ENCODE measurements around the gene UBFD1. TPM values are rescaled to one million over a fixed set of nuclear protein-coding genes. Genes with fewer than 3 reads are reported as not detected.
"Not testable (repeated sequence)": the region's sequence is repeated elsewhere in the genome, so short reads cannot be mapped to it uniquely, and the experiment has no call there.

The UBFD1 gene
- total RNA-seq, 1 donor from 2014 or later: 42.7 TPM

- intact Hi-C loops (cut with micrococcal nuclease): no loop called here
Measured at GRCh38 chr16:23564575-23565363, 7.2 kb downstream of the UBFD1 start.

- intact Hi-C loops (cut with micrococcal nuclease): no loop called here
Measured at GRCh38 chr16:23566724-23567123, 9.2 kb downstream of the UBFD1 start.

GRCh38 chr16:23567602-23568001 is 10.1 kb downstream of the UBFD1 start:
- intact Hi-C loops (cut with micrococcal nuclease): no loop called here

- intact Hi-C loops (cut with micrococcal nuclease): no loop called here
Measured at GRCh38 chr16:23570992-23571632, 13.6 kb downstream of the UBFD1 start.

- intact Hi-C loops (cut with micrococcal nuclease): no loop called here
Measured at GRCh38 chr16:23571895-23572294, 14.4 kb downstream of the UBFD1 start.

GRCh38 chr16:23572394-23572793 is 14.9 kb downstream of the UBFD1 start:
- intact Hi-C loops (cut with micrococcal nuclease): no loop called here

- intact Hi-C loops (cut with micrococcal nuclease): no loop called here
Measured at GRCh38 chr16:23573817-23574216, 16.3 kb downstream of the UBFD1 start.

GRCh38 chr16:23575834-23576233 is 18.3 kb downstream of the UBFD1 start:
- intact Hi-C loops (cut with micrococcal nuclease): no loop called here

GRCh38 chr16:23577493-23577892 is 20.0 kb downstream of the UBFD1 start:
- intact Hi-C loops (cut with micrococcal nuclease): no loop called here

GRCh38 chr16:23578101-23578830 is 20.7 kb downstream of the UBFD1 start:
- intact Hi-C loops (cut with micrococcal nuclease): no loop called here

- intact Hi-C loops (cut with micrococcal nuclease): no loop called here
Measured at GRCh38 chr16:23579371-23579770, 21.8 kb downstream of the UBFD1 start.

- intact Hi-C loops (cut with micrococcal nuclease): no loop called here
Measured at GRCh38 chr16:23580391-23580790, 22.9 kb downstream of the UBFD1 start.

GRCh38 chr16:23581764-23582163 is 24.2 kb downstream of the UBFD1 start:
- intact Hi-C loops (cut with micrococcal nuclease): no loop called here

GRCh38 chr16:23583271-23583670 is 25.7 kb downstream of the UBFD1 start:
- intact Hi-C loops (cut with micrococcal nuclease): not testable (repeated sequence)

- intact Hi-C loops (cut with micrococcal nuclease): no loop called here
Measured at GRCh38 chr16:23584186-23585076, 26.9 kb downstream of the UBFD1 start.

- intact Hi-C loops (cut with micrococcal nuclease): no loop called here
Measured at GRCh38 chr16:23587726-23588125, 30.2 kb downstream of the UBFD1 start.

GRCh38 chr16:23590181-23590580 is 32.7 kb downstream of the UBFD1 start:
- intact Hi-C loops (cut with micrococcal nuclease): no loop called here

GRCh38 chr16:23594186-23594585 is 36.7 kb downstream of the UBFD1 start:
- intact Hi-C loops (cut with micrococcal nuclease): no loop called here

- intact Hi-C loops (cut with micrococcal nuclease): loop anchor here (5.0 kb wide), 4 partner anchors 82 to 947 kb away; partner anchors contain the start of genes COG7 and PLK1
Measured at GRCh38 chr16:23595246-23595950, 37.9 kb downstream of the UBFD1 start.

- intact Hi-C loops (cut with micrococcal nuclease): loop anchor here (1.0 to 5.0 kb wide), 6 partner anchors 39 to 946 kb away; partner anchors contain the start of genes COG7, DCTN5, EARS2 and PALB2
Measured at GRCh38 chr16:23595951-23596720, 38.6 kb downstream of the UBFD1 start, which contains the start of gene NDUFAB1. TSS of gene NDUFAB1 (minus strand) at chr16:23596316. CDS start at chr16:23596290, 26 bp downstream.

Data from T-helper 2 cell treated with Interferon-gamma antibody and Interleukin-4, amounts not matched to agents 100 ng/mL and 5 ng/mL, for 36 hours (primary cell).